HG02678 (cell line): Measurements from ENCODE around the gene IL1R2.

Experiments used
- ATAC-seq: cut with Tn5 transposase; IDR thresholded peaks from one replicate; pipeline ENCODE4 v1.9.1; 2021; ENCODE audit warnings: mild to moderate bottlenecking, moderate library complexity; ENCODE audit not compliant: unreplicated experiment

Gene IL1R2

DNA sequence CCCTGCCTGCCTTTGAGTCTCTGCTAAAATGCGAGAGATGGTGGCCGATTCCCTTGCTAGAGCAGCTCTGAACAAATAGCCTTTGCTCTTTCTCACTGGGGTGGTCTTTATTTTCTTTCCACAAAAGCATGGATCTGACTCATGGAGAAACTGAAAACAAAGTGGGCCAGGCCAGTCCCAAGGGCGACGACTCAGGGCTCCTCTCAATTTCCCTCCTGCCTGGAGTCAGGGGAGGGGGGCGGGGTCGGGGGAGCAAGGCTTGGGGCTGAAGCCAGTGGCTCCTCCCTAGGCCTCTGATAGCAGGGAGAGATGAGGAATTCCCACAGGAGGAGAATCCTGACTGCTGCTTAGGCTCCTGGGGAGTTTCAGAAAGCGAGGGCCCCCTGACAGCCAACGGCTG lies 17.1 kb upstream of the IL1R2 start:
- no peak for ATAC-seq

DNA sequence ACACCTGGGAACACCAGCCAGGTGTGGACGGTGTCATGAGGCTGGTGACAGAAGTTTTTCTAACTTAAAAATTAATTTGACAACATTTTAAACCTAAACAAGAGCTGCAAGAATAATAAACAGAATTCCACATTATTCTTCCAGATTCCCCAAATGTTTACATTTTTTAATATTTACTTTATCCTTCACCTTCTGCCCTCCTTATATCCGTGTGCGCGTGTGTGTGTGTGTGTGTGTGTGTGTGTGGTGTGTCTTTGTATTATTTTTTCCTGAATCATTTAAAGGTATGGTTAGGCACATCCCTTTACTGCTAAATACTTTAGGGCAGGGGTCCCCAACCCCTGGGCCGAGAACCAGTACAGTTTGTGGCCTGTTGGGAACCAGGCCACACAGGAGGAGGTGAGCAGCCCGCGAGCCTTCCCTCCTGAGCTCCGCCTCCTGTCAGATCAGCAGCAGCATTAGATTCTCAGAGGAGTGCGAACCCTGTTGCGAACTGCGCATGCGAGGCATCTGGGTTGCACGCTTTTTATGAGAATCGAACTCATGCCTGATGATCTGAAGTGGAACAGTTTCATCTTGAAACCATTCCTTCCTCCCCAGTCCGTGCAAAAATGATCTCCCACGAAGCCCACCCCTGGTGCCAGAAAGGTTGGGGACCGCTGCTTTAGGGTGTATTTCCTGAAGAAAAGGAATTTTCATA lies 16.4 kb upstream of the IL1R2 start:
- ATAC-seq = no peak

- ATAC-seq = peak; percentile 63
These were observed 14.9 kb upstream of the IL1R2 start for GRCh38 chr2:101976891-101977290.

- no peak for ATAC-seq
These were observed 11.4 kb upstream of the IL1R2 start for GRCh38 chr2:101980368-101980767.

DNA sequence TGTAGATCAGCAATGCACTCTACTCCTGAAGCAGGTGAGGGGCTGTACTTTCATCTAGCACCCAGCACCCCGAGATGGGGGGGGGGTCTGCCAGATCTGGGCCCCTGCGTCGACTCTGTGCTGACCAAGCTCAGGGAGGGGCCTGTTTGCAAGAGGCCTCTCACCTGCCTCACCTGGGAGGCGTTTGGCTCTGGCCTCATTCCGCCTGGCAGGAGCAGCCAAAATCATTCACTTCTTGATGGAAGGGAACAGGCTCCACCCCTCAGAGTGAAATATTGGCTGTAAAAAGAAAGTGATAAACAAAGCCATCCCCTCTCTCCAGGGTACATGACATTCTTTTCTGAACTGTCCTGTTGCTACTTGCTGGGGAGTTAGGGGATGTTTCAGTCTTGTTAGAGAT lies 10.7 kb upstream of the IL1R2 start:
- no peak for ATAC-seq

DNA sequence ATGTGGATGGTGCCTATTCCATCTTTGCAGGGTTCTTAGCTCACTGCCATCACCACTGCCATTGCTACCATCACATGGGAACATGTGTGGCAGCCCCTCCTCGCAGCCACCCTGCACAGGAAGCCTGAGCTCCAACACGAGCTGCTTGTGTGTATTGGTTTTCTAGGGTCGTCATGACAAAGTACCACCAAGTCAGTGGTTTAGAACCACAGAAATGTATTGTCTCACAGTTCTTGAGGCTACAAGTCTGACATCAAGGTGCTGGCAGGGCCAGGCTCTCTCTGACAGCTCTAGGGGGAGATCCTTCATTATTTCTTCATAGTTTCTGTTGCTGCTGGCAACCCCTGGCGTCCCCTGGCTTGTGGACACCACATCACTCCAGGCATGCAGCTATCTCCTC lies 10.3 kb upstream of the IL1R2 start:
- ATAC-seq = no peak

GRCh38 chr2:101982495-101983029 lies 9.2 kb upstream of the IL1R2 start:
- ATAC-seq = no peak

DNA sequence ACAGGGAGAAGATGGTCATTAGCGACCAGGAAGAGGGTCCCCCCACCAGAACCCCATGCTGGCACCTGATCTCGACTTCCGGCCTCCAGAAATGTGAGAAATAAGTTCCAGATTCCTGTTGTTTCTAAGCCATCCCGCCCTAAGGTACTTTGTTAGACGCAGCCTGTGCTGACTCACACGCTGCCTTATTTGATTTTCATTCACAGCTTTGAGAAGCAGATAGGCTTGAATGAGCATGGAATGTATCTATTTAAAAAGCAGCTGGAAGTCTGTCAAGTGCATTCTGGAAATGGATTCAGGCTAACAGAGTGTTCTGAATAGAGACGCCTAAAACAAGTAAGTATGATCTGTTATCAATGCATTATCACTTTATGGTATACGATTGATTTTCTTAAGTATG lies 8.3 kb upstream of the IL1R2 start:
- ATAC-seq = no peak

DNA sequence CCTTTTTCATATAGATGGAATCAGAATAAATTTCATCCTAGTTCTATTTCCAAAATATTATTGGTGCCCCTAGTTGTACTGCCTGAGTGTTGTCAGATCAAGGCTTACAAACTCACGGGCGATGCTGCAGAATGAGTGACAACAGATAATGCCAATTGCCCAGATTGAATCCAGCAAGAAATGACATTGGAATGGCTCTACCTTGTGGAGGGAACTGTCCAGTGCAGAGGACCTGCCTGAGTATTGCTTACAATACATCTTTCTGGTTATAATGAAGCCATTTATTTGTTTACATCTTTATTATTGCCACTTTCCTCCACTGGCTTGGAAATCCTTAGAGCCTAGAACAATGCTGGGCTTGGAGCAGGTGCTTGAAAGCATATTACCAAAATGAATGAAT lies 7.8 kb upstream of the IL1R2 start:
- no peak for ATAC-seq

GRCh38 chr2:101984656-101985055 lies 7.1 kb upstream of the IL1R2 start:
- no peak for ATAC-seq

DNA sequence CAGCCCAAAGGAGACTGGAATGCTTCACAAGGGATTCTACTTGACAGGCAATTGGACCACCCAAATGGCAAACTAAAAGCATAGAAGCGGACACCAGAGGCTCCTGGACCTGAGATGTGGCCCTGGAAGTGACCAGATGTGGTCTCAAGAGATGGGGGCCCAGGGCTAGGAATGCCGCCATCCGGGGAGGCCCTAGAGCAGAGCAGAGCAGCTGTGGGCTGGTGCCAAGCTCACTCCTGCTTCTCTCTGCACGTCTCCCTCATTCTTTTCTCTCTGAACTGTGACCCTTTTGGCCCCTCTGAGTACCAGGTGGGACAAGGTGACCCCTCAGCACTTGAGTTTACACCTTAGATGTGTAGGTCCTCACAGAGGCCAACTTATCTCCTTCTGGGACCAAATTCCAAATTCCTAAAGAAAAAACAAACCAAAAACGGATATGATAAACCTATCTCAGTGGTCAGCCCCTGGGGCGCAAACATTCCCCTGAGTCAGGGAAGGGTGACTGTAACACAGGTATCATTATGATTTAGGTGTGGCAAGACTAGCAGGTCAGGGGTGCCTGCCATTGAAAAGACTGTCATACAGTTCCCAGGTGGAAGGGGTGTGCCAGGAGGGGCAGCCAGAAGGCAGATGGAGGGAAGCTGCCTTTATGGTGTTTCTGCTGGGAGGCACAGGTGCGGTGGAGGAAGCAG lies 6.5 kb upstream of the IL1R2 start:
- no peak for ATAC-seq

- no peak for ATAC-seq
These were observed 6.0 kb upstream of the IL1R2 start for GRCh38 chr2:101985793-101986164.

- no peak for ATAC-seq
These were observed 5.4 kb upstream of the IL1R2 start for GRCh38 chr2:101986376-101986775.

DNA sequence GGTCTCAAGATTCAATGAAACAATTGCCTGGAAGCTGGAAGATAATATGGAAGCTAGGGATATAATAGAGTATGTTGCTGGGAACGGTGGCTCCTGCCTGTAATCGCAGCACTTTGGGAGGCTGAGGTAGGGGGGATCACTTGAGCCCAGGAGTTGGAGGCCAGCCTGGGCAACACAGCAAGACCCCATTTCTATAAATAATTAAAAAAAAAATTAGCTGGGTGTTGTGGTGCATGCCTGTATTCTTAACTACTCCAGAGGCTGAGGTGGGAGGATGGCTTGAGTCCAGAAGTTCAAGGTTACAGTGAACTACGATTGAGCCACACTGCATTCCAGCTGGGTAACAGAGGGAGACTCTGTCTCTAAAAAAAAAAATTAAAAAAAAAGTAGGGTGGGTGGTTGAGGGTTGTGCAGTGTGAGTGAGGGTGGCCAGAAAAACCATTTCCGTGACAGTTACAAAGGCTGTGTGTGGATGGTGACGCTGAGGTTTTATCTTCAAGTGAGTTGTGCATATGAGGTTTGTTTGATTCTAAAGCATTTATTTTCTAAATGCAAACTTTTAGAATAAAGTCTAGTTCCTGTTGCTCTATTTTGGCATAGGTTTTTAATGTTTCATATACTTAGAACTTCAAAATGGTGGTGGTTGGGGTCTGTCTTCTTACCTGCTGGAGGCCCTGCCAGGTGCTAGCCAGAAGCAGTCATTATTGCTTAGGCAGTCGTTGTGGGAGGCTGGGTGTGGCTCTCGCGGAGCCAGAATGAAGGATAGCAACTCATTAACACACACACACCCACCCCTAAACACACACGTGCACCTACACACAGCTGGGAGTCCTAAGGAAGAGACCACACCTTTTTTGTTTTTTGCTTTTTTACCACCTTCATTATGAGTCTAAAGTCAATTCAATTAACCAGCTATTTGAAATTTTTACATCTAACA lies 4.7 kb upstream of the IL1R2 start:
- no peak for ATAC-seq

- ATAC-seq = no peak
These were observed 3.9 kb upstream of the IL1R2 start for GRCh38 chr2:101987832-101988231.

- ATAC-seq = no peak
These were observed 3.2 kb upstream of the IL1R2 start for GRCh38 chr2:101988541-101988940.

GRCh38 chr2:101989740-101990460 lies 1.9 kb upstream of the IL1R2 start:
- ATAC-seq = no peak

GRCh38 chr2:101993772-101994171 lies 2.0 kb downstream of the IL1R2 start:
- ATAC-seq = no peak

DNA sequence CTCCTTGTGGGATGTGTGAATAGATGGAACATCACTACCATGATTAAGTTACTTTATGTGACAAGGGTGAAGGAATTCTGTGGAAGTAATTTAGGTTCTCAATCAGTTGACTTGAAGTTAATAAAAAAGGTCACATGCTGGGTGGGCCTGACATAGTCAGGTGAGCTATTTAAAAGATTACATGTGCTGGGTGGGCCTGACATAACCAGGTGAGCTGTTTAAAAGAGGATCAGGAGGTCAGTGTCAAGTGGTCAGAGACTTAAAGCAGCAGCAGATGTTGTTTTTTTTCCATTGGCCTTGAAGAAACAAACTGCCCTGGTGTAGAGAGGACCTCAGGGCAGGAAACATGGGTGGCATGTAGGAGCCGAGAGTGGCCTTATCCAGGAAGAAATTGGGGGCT lies 3.3 kb downstream of the IL1R2 start:
- no peak for ATAC-seq

GRCh38 chr2:101995804-101996203 lies 4.0 kb downstream of the IL1R2 start:
- no peak for ATAC-seq

DNA sequence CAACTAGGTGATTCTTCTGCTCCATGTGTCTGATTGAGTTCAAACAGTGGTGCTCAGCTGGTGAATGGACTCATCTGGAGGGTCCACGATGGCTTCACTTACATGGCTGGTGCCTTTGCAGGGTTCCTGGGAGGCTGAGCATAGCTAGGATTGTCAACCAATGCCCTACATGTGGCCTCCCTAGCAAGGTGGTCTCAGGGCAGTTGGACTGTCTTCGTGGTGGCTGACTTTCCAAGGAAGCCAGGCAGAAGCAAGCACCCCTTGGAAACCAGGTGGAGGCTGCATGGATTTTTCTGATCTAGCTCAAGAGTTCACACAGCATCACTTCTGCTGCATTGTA lies 6.8 kb downstream of the IL1R2 start:
- ATAC-seq = no peak
